ENCODE results near the gene EFCAB13. TPM values are rescaled to one million over a fixed set of nuclear protein-coding genes. Genes with fewer than 3 reads are reported as not detected.
"Not testable (repeated sequence)": the region's sequence is repeated elsewhere in the genome, so short reads cannot be mapped to it uniquely, and the experiment has no call there.

EFCAB13 gene
- total RNA-seq, 1 donor from 2014 or later: 5.6 TPM

- DNase-seq (ENCODE audit: low spot score): no peak
These were observed 667 bp downstream of the EFCAB13 start for GRCh38 chr17:47324224-47325020.

DNA sequence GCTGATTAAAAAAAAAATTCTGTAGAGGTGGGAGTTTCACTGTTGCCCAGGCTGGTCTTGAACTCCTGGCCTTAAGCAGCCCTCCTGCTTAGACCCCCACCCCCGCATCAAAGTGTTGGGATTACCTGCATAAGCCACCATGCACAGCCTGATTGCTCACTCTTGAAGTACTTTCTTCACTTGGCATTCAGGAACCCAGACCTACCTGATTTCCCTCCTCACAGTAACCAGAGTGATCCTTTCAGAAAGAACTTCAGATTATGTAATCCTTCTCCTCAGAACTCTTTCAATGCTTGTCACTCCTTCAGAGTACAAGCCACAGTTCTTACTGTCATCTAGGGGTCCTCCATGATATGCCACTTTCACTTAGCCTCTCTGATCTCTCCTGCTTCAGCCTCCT, 1.4 kb downstream of the EFCAB13 start:
- DNase-seq (ENCODE audit: low spot score): no peak

DNA sequence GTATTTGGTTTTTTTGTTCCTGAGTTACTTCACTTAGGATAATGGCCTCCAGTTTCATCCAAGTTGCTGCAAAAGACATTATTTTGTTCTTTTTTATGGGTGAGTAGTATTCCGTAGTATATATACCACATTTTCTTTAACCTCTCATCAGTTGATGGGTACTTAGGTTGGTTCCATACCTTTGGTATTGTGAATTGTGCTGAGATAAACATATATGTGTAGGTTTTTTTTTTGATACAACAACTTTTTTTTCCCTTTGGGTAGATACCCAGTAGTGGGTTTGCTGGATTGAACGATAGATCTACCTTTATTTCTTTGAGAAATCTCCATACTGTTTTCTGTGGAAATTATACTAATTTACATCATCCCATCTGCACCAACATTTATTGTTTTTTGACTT, 6.8 kb downstream of the EFCAB13 start:
- DNase-seq (ENCODE audit: low spot score): no peak

GRCh38 chr17:47332287-47332686, 8.5 kb downstream of the EFCAB13 start:
- DNase-seq (ENCODE audit: low spot score): no peak

- DNase-seq (ENCODE audit: low spot score): no peak
These were observed 11.6 kb downstream of the EFCAB13 start for GRCh38 chr17:47335101-47335936.

GRCh38 chr17:47338026-47338425, 14.3 kb downstream of the EFCAB13 start:
- DNase-seq (ENCODE audit: low spot score): no peak

DNA sequence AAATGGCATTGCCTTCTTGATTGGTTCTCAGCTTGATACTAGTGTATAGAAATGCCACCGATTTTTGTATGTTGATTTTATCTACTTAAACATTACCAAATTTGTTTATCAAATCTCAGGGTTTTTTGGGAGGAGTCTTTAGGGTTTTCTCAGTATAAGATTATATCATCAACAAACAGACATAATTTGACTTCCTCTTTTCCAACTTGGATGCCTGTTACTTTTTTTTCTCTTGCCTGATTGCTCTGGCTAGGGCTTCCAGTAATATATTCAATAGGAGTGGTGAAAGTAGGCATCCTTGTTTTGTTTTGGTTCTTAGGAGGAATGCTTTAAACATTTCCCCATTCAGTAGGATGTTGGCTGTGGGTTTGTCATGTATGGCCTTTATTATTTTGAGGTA, 29.1 kb downstream of the EFCAB13 start:
- no peak for DNase-seq (ENCODE audit: low spot score)

- DNase-seq (ENCODE audit: low spot score): no peak
These were observed 34.9 kb downstream of the EFCAB13 start for GRCh38 chr17:47358652-47359051.

DNA sequence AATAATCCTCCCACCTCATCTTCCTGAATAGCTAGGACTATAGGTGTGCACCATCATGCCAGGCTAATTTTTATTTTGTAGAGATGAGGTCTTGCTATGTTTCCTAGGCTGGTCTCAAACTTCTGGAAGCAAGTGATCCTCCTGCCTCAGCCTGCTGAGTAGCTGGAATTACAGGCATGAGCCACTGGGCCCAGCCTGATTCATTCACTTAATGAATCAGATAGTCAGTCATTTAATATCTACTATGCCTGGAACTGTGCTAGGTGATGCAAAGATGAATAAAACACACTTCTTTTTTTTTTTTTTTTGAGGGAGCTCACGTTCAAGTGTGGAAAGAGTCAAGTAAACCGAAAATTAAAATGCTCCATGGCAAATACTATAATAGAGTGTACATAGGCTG, 39.4 kb downstream of the EFCAB13 start:
- no peak for DNase-seq (ENCODE audit: low spot score)

DNA sequence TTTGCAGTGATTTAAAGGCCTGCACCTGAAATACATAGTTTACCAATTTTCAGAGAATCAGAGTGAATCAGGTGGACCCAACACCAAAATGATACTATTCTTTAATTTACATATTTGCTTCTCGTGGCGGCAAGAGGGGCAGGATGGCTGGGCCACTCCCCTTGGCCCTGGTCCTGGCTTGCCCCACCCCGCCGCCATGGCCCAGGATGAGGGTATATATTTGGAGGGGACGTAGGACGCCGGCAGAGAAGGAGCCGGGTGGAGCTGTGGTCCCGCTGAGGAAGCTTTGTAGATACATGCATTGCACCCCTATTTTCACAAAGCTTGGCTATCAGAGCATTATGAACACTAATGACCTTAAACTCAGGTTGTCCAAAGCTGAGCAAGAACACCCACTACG, 43.5 kb downstream of the EFCAB13 start:
- no peak for DNase-seq (ENCODE audit: low spot score)

GRCh38 chr17:47368262-47368661, 44.5 kb downstream of the EFCAB13 start:
- DNase-seq (ENCODE audit: low spot score): no peak

- DNase-seq (ENCODE audit: low spot score): not testable (repeated sequence)
These were observed 47.1 kb downstream of the EFCAB13 start for GRCh38 chr17:47370899-47371298.

GRCh38 chr17:47373002-47373401, 49.2 kb downstream of the EFCAB13 start:
- DNase-seq (ENCODE audit: low spot score): no peak

DNA sequence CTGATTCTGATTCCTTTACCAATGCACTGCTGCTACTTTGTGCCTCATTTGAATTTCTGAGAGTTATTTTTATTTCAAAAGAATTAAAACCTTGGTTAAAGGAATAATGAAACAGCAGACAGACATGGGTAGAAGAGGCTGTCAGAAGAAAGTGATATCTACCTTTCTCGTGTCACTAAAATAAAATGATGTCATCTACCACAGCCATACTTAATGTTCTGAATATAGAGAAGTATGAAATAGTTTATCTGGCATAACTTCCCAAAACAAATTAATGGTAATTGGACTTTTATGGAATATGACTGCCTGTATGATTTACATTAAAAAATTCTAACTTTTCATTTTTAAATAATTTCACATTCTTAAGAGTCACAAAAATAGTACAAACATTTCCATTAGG, 52.5 kb downstream of the EFCAB13 start:
- DNase-seq (ENCODE audit: low spot score): no peak

DNA sequence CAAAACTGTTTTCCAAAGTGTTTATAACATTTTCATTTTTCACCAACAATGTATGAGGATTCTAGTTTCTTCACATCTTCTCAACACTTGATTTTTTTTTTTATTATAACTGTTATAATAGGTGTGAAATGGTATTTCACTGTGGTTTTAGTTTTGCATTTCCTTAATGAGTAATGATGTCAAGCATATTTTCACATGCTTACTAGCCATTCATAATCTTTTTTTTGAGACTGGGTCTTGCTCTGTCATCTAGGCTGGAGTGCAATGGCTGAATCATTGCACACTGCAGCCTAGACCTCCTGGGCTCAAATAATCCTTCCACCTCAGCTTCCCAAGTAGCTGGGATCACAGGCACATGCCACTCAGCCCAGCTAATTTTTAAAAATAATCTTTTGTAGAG, 65.1 kb downstream of the EFCAB13 start:
- no peak for DNase-seq (ENCODE audit: low spot score)

GRCh38 chr17:47397532-47398128, 73.9 kb downstream of the EFCAB13 start:
- DNase-seq (ENCODE audit: low spot score): not testable (repeated sequence)

DNA sequence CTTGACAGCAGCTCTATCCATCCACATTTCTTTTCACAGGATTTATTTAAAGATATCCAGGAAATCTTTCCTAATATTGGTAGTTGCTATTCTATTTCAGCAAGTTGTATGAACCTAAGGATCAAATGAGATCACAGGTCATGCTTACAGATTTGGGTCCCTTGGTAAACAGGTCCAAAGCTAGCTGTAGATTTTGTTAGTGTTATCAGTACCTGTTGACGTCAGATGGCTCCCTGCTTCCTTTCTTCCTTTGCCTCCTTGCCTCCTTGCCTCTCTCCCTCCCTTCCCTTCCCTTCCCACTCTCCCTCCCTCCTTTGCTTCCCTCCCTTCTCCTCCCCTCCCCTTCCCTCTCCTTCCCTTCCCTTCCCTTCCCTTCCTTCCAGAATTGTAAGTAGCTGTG, 76.6 kb downstream of the EFCAB13 start:
- DNase-seq (ENCODE audit: low spot score): no peak

DNA sequence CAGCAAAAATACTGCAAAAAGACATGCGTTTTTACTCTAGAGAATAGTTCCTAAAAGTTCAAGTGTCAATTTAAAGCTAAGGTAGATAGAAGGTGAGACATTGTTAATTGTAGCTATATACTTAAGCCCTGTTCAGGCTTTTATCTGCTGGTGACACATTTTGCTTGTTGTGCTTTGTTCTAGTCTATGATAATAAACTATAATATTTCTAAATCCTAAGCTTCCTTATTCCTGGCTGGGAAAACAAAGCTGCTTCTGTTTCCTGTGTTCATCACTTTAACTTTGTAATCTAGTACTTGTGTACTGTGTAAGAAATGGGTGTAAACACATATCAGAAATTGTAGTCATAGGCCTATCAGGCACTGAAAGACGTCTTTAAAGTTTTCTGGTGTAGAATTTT, 77.3 kb downstream of the EFCAB13 start:
- DNase-seq (ENCODE audit: low spot score): no peak

DNA sequence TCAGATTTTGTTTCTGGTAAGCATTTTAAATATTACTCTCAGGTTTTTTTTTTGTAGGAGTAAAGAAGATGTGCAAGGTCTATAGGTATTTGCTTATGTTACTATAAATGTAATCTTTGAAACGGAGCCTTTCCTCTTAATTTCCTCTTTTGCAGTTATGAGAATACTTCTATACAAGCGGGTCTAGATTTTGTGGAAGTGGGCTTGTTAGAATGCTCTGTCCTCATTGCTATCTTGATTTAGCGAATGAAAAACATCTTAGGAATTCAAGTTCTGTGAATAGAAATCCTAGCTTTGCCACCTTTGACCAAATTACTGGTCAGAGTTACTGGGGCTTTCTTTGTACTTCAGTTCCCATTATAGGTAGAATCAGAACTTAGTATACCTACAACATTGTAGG, 80.3 kb downstream of the EFCAB13 start:
- DNase-seq (ENCODE audit: low spot score): no peak

DNA sequence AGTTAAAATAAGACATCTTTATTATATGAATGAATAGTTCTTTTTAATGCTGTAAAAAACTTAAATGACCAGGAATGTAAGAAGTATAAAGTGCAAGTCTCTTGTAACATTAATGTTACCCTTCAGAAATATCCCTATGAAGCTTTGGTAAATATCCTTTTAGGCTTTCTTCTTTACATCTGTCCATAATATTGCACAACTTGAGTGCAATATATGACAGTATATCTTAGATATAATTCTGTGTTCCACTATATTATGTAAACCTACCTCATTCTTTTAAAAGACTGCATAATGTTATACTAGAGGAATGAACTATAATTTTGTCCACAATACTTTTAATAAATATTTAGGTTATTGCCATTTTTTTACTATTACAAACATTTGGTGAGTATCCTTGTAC, 81.1 kb downstream of the EFCAB13 start:
- DNase-seq (ENCODE audit: low spot score): no peak

DNA sequence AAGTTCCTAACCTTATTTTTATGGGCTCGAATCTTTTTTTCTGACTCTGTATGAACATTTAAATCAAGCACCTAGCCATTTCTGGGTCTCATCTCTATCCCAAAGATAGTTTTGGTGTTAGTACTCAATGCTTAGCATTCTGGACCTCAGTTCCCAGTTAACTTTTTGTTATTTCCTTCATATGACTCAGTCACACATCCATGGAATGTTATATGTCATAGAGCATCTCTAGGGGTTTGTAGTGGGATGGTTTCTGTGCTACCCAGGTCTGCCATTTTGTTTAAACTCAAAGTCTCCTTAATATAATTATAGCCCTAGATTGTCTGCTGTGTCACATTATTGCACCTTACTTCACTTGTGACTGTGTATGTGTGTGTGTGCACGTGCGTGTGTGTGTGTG, 90.1 kb downstream of the EFCAB13 start:
- DNase-seq (ENCODE audit: low spot score): no peak

DNA sequence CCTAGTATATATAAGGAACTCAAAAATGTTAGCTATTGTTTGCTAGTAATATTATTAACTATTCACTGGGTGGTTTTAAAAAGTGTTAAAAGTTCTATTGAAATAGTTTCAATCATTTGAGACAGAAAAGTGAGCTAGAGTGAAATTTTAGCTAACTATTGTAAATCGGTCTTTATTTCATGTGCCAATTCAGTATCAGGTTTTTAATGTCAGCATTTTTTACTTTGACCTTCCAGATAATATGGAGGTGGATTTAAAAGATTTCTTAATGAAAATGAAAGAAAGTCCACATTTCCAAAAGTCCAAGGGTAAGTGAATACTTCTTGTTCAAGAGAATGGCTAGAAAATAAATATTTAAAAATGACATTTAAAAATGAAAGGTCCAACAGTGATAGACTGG, 90.9 kb downstream of the EFCAB13 start:
- DNase-seq (ENCODE audit: low spot score): no peak

Measured in mesenteric fat pad (tissue), 1 donor.